AG10803 (cell line): Measurements from ENCODE around the gene PPP1R1C.

Experiments used
- DNase-seq: peaks from one replicate; pipeline ENCODE4 v3.0.0; 2010; ENCODE audit warnings: low read depth
- H3K4me3 ChIP-seq: 2 replicates; pipeline ENCODE4 v1.5.1; 2011; ENCODE audit warnings: mild to moderate bottlenecking, low read length, control low read depth
- CTCF ChIP-seq: conservative IDR thresholded peaks from 2 replicates; pipeline ENCODE4 v1.5.1; 2011; ENCODE audit warnings: mild to moderate bottlenecking, low read length, control low read depth, inconsistent platforms

The PPP1R1C gene

GRCh38 chr2:182132605-182133004 is 147.0 kb downstream of the PPP1R1C start:
- no peak for TF ChIP-seq CTCF
- no peak overlapping the region for H3K4me3 ChIP-seq
- no peak for DNase-seq

- no peak overlapping the region for H3K4me3 ChIP-seq
- no peak for TF ChIP-seq CTCF
- no peak for DNase-seq
Measured at GRCh38 chr2:182133195-182133891, 147.7 kb downstream of the PPP1R1C start.

GRCh38 chr2:182134201-182134600 is 148.5 kb downstream of the PPP1R1C start:
- DNase-seq: no peak
- TF ChIP-seq CTCF: no peak

GRCh38 chr2:182142062-182142461 is 156.4 kb downstream of the PPP1R1C start:
- no peak for TF ChIP-seq CTCF
- no peak for DNase-seq
- no peak overlapping the region for H3K4me3 ChIP-seq

More at GRCh38 chr2:182134201-182134600, 148.5 kb downstream of the PPP1R1C start:
- H3K4me3 ChIP-seq: no peak overlapping the region

GRCh38 chr2:182144041-182144775 is 158.6 kb downstream of the PPP1R1C start:
- no peak for DNase-seq
- no peak for TF ChIP-seq CTCF
- H3K4me3 ChIP-seq: no peak overlapping the region

GRCh38 chr2:182144776-182145165 is 159.1 kb downstream of the PPP1R1C start:
- no peak overlapping the region for H3K4me3 ChIP-seq
- TF ChIP-seq CTCF: no peak
- no peak for DNase-seq

- no peak for TF ChIP-seq CTCF
- no peak overlapping the region for H3K4me3 ChIP-seq
- no peak for DNase-seq
Measured at GRCh38 chr2:182148344-182148743, 162.7 kb downstream of the PPP1R1C start.
